Psoas muscle (tissue), 8 donors: ENCODE measurements around the gene BAD. TPM values are rescaled to one million over a fixed set of nuclear protein-coding genes. Genes with fewer than 3 reads are reported as not detected.

Experiments used
- ATAC-seq, 4 donors: fragments of 200-7000 bp; cut with Tn5 transposase; one replicate each; pipeline ENCODE4 v1.9.1; 2020; ENCODE audit warnings: moderate library complexity in 3 of 4, mild to moderate bottlenecking in 2 of 4
- DNase-seq, 2 donors: peaks; one replicate each; pipeline ENCODE4 v3.0.0-alpha.2; 2020
- H3K27ac ChIP-seq: fragments of 200-600 bp; one replicate; pipeline ENCODE4 v1.8.0; 2022
- H3K27me3 ChIP-seq, 3 donors: fragments of 200-600 bp in 1 of 3; one replicate each; pipeline versions ENCODE4 v1.6.1 to v1.8.0; 2013 to 2022; ENCODE audit warnings: low read length in 2 of 3, mild to moderate bottlenecking in 2 of 3, moderate library complexity in 1 of 3; ENCODE audit not compliant: insufficient read depth in 3 of 3
- H3K36me3 ChIP-seq, 2 donors: fragments of 200-600 bp in 1 of 2; one replicate each; pipeline versions ENCODE4 v1.6.1 to v1.8.0; 2013 to 2022; ENCODE audit warnings: low read depth in 1 of 2, mild to moderate bottlenecking in 1 of 2, moderate library complexity in 1 of 2; ENCODE audit not compliant: insufficient read depth in 1 of 2
- H3K4me1 ChIP-seq: fragments of 200-600 bp; one replicate; pipeline ENCODE4 v1.8.0; 2022
- H3K4me3 ChIP-seq: fragments of 200-600 bp; one replicate; pipeline ENCODE4 v1.8.0; 2022; ENCODE audit warnings: mild to moderate bottlenecking
- H3K9me3 ChIP-seq: fragments of 200-600 bp; one replicate; pipeline ENCODE4 v1.8.0; 2022
- CTCF ChIP-seq: fragments of 200-600 bp; IDR thresholded peaks from one replicate; pipeline ENCODE4 v1.8.0; 2022; ENCODE audit warnings: antibody characterized with exemption
- WGBS, 3 donors: extraction: QIAGEN DNeasy Blood & Tissue Kit; methylation state at CpG; one replicate each; pipeline versions ENCODE4 v1.1.6 to v1.1.7; 2013; 5-methylcytosine and 5-hydroxymethylcytosine counted together
- intact Hi-C, 2 donors: fragments of 100-400 bp; cut with DNase I; formaldehyde crosslinking; loops; one replicate each; pipeline versions ENCODE4 v1.11.0 to v1.14.2; 2022
- long read RNA-seq, 2 donors: library from polyadenylated mRNA; unstranded; transcript quantifications; one replicate each; pipeline ENCODE4 v2.0.0, GENCODE V29; 2021
- polyA plus RNA-seq, 3 donors: library from polyadenylated mRNA; stranded (reverse); fragments of 200-250 nt; gene quantifications; one replicate each; pipeline ENCODE4 v1.2.3, GENCODE V29; 2013
- total RNA-seq, 4 donors: library from RNA; stranded (reverse); fragmentation: NEBNext Ultra II Directional in 2 of 4; extraction: Animal tissue kit (Norgen Biotek cat#: 25700) in 2 of 4; gene quantifications; one replicate each; pipeline versions ENCODE4 v1.2.1 to v1.2.4, GENCODE V29; 2021 to 2023
- donor health status: healthy with polysubstance abuse.
- donor health status: DM: no; HTN: no; CAD: no; lungs with moderate emphysema.
- donor health status: Bipolar disorder and iron deficiency.
- donor health status: healthy.
- donor health status: DM: yes; HTN: yes; CAD: no.
- donor health status: DM: no; HTN: no; CAD: no.
- donor health status: DM: no; HTN: no; CAD: no.
- donor health status: DM: yes; HTN: yes; CAD: no.

The BAD gene
- total RNA-seq (10 to 100 TPM; 29.8 to 32.6 (median 30.4) TPM), polyA plus RNA-seq (100 to 1,000 TPM in 1 of 3 donors, 10 to 100 TPM in 2; 27.7 to 135 (median 69.1) TPM)
- long read RNA-seq, donor 1, transcript BAD-201 (4 exons, 929 nt): major isoform, 32 of 35 reads
- long read RNA-seq, donor 1, partial matches to known transcripts: 0 of 35 reads
- long read RNA-seq, donor 1, other reads (novel, unspliced or antisense): 1 of 35 reads
- long read RNA-seq, donor 2, transcript BAD-201 (4 exons, 929 nt): major isoform, 41 of 46 reads
- long read RNA-seq, donor 2, partial matches to known transcripts: 0 of 46 reads
- long read RNA-seq, donor 2, other reads (novel, unspliced or antisense): 3 of 46 reads

- Histone ChIP-seq H3K27ac (peak within 1 kb of the TSS; percentile 93), H3K36me3 (peaks cover 0 to 19% of the 10 kb centered on the region in 2 donors), H3K4me3 (peak within 1 kb of the TSS; percentile 79), H3K27me3 (no peaks in the 10 kb centered on the region), H3K9me3 (no peaks in the 10 kb centered on the region), H3K4me1 (peaks cover 25% of the 10 kb centered on the region)
- no peak for TF ChIP-seq CTCF
- intact Hi-C loops: loop anchor here (2.0 kb wide), 2 partner anchors 14 to 58 kb away; no protein-coding TSS in a partner anchor
- DNase-seq: peak; percentile 95 to 97
- WGBS, 3 donors: 2 to 3% (median 3%) methylated on average over 41 to 44 of the region's 44 CpGs
- ATAC-seq: peak; percentile 87 to 93 (median 91)
These were observed at the start of gene BAD for GRCh38 chr11:64284048-64284961. TSS of gene BAD (minus strand) at chr11:64284665. CDS start at chr11:64284368, 297 bp downstream.

DNA sequence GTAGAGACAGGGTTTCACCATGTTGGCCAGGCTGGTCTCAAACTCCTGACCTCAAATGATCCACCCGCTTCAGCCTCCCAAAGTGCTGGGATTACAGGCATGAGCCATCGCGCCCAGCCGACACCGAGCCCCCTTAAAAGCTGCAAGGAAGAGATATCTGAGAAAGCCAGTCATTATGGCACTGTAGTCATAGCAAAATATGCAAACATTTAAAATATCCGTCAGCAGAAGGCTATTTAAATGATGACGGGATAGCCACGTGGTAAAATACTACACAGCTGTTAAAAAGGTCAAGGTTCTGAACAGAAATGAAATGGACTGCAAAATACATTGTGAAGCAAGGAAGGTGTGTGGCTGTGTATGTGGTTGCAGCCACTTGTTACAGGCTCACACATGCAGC, 49.1 kb upstream of the BAD start:
- H3K27me3 ChIP-seq: no peaks in the 10 kb centered on the region
- no peak overlapping the region for H3K4me3 ChIP-seq
- H3K9me3 ChIP-seq: no peaks in the 10 kb centered on the region
- ATAC-seq (no peak), DNase-seq (no peak)
- no peaks in the 10 kb centered on the region for H3K36me3 ChIP-seq
- intact Hi-C loops: no loop called here
- 85 to 91% (median 87%) methylated on average over 8 of the region's 8 CpGs for WGBS, 3 donors
- H3K4me1 ChIP-seq: peaks cover 10% of the 10 kb centered on the region
- TF ChIP-seq CTCF: no peak
- H3K27ac ChIP-seq: no peak overlapping the region

DNA sequence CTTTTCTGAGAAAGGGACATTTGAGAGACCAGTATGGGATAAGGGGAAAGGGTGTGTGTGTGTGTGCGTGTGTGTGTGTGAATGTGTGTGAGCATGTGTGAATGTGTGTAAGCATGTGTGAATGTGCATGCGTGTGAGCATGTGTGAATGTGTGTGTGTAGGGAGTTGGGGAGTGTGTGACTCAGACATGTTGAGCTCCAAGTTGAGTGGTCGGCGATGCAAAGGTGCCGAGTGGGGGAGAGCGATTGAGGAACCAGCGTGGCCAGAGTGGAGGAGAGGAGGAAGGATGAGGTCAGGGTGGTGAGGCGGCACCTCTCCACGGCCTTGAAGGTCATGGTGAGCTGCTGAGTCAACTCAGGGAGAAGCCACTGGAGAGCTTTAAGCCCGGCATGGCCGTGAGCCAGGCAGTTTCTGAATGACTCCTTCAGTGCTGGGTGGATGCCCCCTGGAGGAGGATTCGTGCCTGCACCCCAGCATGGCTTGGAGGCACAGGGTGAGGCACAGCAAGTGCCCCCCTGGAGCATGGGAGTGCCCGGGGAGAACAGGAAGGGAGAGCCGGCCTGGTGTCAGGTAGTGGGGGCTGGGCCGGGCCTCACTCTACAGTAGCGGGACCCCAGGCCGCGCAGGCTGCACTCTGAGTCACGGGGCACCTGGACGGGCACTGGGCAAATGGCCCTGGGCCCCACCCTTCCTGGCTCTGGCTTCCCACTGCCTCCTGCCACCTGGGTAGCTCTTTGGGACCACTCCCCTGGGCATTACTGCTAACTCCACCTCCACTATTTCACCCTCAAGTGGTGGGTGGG, 47.3 kb upstream of the BAD start:
- Histone ChIP-seq H3K27ac (no peak overlapping the region), H3K9me3 (no peaks in the 10 kb centered on the region), H3K27me3 (no peaks in the 10 kb centered on the region), H3K4me1 (peaks cover 10% of the 10 kb centered on the region), H3K36me3 (no peaks in the 10 kb centered on the region), H3K4me3 (no peak overlapping the region)
- intact Hi-C loops: no loop called here
- TF ChIP-seq CTCF: peak; percentile 39
- 30 to 49% (median 42%) methylated on average over 17 to 20 of the region's 20 CpGs for WGBS, 3 donors
- ATAC-seq: peak; percentile 62 to 85 (median 76)
- DNase-seq: peak; percentile 82 to 88

- WGBS, 3 donors: 77 to 84% (median 79%) methylated on average over 11 of the region's 11 CpGs
- H3K27me3 ChIP-seq: no peaks in the 10 kb centered on the region
These were observed 46.4 kb upstream of the BAD start for GRCh38 chr11:64330888-64331287.

More at GRCh38 chr11:64330888-64331287, 46.4 kb upstream of the BAD start:
- TF ChIP-seq CTCF: no peak
- H3K9me3 ChIP-seq: no peaks in the 10 kb centered on the region
- no peak for DNase-seq
- intact Hi-C loops: no loop called here
- ATAC-seq: no peak
- no peaks in the 10 kb centered on the region for H3K36me3 ChIP-seq
- peaks cover 10% of the 10 kb centered on the region for H3K4me1 ChIP-seq
- no peak overlapping the region for H3K27ac ChIP-seq
- H3K4me3 ChIP-seq: no peak overlapping the region
